ENCODE measurements around the gene LRRN4. TPM values are rescaled to one million over a fixed set of nuclear protein-coding genes. Genes with fewer than 3 reads are reported as not detected.
"Not testable (repeated sequence)": the region's sequence is repeated elsewhere in the genome, so short reads cannot be mapped to it uniquely, and the experiment has no call there.

LRRN4 gene
- total RNA-seq, 1 donor from 2014 or later, result not detected

DNA sequence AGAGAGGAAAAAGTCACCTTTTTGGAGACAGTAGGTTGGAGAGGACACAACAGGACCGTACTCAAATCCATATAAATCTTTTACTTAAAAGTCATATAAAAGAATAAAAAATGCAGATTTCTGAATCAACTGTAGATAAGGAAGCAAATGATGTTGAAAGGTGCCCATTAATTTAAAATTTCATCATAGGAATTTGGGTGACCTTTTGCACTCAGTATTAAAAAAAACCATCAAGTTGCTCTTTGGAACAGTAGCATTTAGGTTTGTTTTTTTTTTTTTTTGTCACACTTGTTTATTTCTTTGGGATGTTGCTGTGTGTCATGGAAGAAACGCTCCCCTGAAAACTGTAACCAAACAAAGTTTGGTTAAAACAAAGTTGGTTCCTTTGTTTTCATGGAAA is 20.9 kb upstream of the LRRN4 start:
- Mint-ChIP-seq H3K36me3 (ENCODE audit: low read depth) (no peaks in the 10 kb centered on the region), H3K4me3 (no peak overlapping the region), H3K27me3 (peaks cover 4% of the 10 kb centered on the region), H3K4me1 (no peaks in the 10 kb centered on the region), H3K27ac (no peak overlapping the region), H3K9me3 (no peaks in the 10 kb centered on the region)
- intact Hi-C loops (cut with micrococcal nuclease), result no loop called here
- DNase-seq, result no peak

DNA sequence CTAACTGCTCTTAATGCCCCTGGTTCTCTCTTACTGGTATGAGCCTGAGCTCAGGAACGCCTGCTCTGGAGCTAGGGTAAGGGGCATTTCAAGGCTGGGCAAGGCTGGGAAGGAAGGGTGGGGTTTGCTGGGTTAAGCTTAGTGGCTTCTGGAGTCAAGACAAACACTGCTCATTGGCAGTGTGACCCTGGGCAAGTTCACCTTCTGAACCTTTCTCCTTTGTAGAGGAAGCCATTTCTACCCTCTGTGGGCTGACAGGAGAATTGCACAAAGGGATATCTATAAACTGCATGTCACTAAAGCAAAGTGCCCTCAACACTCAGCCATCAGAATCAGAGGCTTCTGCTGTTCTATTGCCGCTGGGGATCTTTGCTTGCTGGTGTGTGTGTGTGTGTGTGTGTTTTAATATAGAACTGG is 20.3 kb upstream of the LRRN4 start:
- Mint-ChIP-seq H3K27ac (no peak overlapping the region), H3K36me3 (ENCODE audit: low read depth) (no peaks in the 10 kb centered on the region), H3K9me3 (no peaks in the 10 kb centered on the region), H3K4me3 (no peak overlapping the region), H3K4me1 (no peaks in the 10 kb centered on the region), H3K27me3 (peaks cover 4% of the 10 kb centered on the region)
- DNase-seq, result peak; percentile 65
- intact Hi-C loops (cut with micrococcal nuclease), result no loop called here

DNA sequence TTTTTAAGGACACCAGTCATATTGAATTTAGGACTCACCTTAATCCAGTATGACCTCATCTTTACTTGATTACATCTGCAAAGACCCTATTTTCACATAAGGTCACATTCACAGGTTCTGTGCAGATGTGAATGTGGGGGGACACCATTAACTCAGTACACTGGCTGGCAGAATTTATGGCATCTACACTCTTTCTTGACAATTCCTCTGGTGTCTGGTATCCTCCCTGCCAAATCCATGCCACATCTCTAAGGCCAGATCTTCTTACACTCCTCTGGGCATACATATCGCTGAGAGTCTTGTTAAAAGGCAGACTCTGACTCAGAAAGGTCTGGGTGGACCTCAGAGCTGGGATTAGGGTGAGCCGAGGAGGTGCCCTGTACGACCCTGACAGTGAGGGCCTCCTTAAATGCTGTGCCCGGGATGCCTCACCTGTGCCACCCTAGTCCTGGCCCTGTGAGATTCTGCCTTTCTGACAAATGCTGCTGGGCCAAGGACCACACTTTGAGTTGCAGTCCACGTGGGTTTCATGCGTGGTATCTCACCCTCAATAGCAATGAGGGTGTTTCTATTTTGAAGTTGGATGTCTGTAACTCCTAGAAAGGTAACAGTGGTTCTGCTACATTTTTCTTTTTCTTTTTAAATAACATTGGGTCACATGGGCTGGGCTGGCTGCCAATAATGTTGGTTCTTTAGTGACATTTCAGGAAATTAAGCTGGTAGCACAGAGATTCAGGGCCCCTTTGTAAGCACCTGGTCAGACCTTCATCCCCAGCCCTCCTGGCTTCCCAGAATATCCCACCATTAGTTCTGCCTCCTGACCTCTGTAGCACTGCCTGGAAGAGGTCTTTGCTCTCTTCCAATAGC is 17.2 kb upstream of the LRRN4 start:
- intact Hi-C loops (cut with micrococcal nuclease), result no loop called here
- no peak overlapping the region for H3K27ac Mint-ChIP-seq
- no peaks in the 10 kb centered on the region for H3K4me1 Mint-ChIP-seq
- no peaks in the 10 kb centered on the region for H3K36me3 Mint-ChIP-seq (ENCODE audit: low read depth)
- peaks cover 6% of the 10 kb centered on the region for H3K27me3 Mint-ChIP-seq
- no peaks in the 10 kb centered on the region for H3K9me3 Mint-ChIP-seq
- DNase-seq, result no peak
- H3K4me3 Mint-ChIP-seq, result no peak overlapping the region

DNA sequence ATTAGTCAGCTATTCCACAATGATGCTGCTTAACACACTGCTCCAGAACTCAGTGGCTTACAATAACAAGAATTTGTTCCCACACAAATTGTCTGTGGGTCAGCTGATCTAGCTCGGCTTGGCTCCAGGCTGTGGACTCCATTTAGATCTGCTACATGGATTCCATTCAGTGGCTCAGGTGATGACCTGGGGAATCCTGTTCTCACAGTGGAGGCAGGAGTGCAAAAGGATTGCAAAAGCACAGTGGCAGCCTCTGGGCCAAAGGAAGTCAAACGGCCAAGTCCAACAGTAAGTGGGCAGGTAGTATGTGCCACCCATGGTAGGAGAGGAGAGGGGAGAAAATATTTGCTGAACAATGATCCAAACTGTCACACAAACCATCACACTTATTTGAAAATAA is 15.8 kb upstream of the LRRN4 start:
- H3K27ac Mint-ChIP-seq, result no peak overlapping the region
- no peak overlapping the region for H3K4me3 Mint-ChIP-seq
- intact Hi-C loops (cut with micrococcal nuclease), result no loop called here
- H3K9me3 Mint-ChIP-seq, result no peaks in the 10 kb centered on the region
- no peaks in the 10 kb centered on the region for H3K36me3 Mint-ChIP-seq (ENCODE audit: low read depth)
- H3K27me3 Mint-ChIP-seq, result peaks cover 6% of the 10 kb centered on the region
- no peak for DNase-seq
- H3K4me1 Mint-ChIP-seq, result no peaks in the 10 kb centered on the region

DNA sequence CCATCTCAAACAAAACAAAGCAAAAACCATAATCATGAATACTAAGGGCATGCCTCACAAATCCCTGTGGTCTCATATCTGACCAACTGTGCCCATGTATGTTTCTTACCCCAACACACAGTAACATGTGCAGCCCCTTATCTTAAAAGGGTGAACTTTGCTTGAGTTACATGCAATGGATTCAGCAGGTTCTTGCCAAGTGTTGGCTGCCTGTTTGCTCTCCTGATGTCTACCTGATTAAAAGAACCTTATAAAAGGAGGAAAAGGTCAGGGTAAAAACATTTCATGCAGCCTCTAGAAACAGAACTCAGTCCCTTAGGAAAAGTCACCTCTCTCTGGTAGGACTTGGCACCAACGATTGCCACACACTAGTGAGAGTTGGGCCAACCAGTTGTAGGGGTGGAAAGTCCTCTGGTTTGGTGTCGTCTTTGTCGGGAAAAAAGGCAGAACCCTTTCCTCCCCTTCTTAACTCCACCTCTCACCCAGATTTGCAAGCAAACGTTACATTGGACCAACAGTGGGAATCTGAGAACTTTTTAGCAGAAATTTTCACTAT is 14.0 kb upstream of the LRRN4 start:
- Mint-ChIP-seq H3K27me3 (peaks cover 3% of the 10 kb centered on the region), H3K4me1 (no peaks in the 10 kb centered on the region), H3K4me3 (no peak overlapping the region), H3K27ac (no peak overlapping the region), H3K36me3 (ENCODE audit: low read depth) (no peaks in the 10 kb centered on the region), H3K9me3 (no peaks in the 10 kb centered on the region)
- intact Hi-C loops (cut with micrococcal nuclease), result no loop called here
- DNase-seq, result no peak

DNA sequence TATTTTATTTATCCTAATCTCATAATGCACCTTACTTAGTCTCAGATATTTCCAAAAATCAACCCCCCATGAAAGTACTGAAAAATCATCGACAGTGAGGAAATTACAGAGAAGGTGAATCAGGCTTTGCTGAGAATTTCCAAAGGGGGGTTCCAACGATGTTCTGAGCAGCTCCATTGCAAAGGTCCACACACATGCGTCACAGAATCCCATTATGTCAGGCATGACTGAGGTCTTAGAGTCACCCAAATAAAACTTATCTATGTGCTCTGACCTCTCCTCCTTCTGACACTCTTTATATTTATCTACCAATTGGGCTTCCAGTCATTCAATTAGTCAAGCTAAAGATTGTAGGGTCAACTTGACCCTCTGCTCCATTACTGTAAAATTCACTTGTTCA is 12.7 kb upstream of the LRRN4 start:
- Mint-ChIP-seq H3K36me3 (ENCODE audit: low read depth) (no peaks in the 10 kb centered on the region), H3K4me3 (no peak overlapping the region), H3K27me3 (peaks cover 3% of the 10 kb centered on the region), H3K27ac (no peak overlapping the region), H3K9me3 (no peaks in the 10 kb centered on the region), H3K4me1 (peaks cover 1% of the 10 kb centered on the region)
- no peak for DNase-seq
- intact Hi-C loops (cut with micrococcal nuclease), result no loop called here

DNA sequence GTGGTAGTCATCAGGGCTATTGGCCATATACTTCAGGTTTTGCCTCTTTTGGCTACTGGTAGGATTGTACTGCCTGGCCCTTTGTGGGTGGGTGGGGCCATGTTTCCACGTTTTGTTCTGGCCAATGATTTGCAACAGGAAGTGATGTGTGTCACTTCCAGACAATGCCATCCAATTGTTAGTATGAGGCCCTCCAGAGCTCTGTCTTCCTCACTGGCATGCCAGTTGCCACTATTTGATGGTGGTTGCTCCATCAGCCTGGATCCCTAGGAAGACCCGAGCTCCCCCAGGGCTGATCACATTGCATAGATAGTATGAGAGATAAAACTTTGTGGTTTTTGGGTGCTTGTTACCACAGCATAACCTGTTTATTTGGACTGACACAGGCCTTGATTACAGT is 7.7 kb upstream of the LRRN4 start:
- Mint-ChIP-seq H3K4me3 (no peak overlapping the region), H3K27me3 (peaks cover 20% of the 10 kb centered on the region), H3K36me3 (ENCODE audit: low read depth) (no peaks in the 10 kb centered on the region), H3K9me3 (no peaks in the 10 kb centered on the region), H3K4me1 (peaks cover 2% of the 10 kb centered on the region), H3K27ac (no peak overlapping the region)
- intact Hi-C loops (cut with micrococcal nuclease), result no loop called here
- DNase-seq, result no peak

DNA sequence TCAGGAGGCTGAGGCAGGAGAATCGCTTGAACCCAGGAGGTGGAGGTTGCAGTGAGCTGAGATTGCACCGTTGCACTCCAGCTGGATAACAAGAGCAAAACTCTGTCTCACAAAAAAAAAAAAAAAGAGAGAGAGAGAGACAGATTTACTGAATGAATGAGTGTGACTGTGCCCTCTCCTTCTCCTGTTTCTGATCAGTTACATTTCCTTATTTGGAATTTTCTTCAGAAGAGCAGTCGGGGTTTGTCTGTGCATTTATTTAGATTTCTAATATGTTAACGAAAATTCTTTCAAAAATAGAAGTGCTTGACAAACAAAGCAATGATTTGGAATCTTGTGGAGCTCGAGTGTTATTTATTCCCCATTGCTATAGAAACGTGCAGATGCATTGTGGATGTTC is 6.4 kb upstream of the LRRN4 start:
- intact Hi-C loops (cut with micrococcal nuclease), result no loop called here
- H3K4me1 Mint-ChIP-seq, result peaks cover 2% of the 10 kb centered on the region
- no peak for DNase-seq
- peaks cover 20% of the 10 kb centered on the region for H3K27me3 Mint-ChIP-seq
- H3K9me3 Mint-ChIP-seq, result no peaks in the 10 kb centered on the region
- no peaks in the 10 kb centered on the region for H3K36me3 Mint-ChIP-seq (ENCODE audit: low read depth)
- no peak overlapping the region for H3K27ac Mint-ChIP-seq
- H3K4me3 Mint-ChIP-seq, result no peak overlapping the region

DNA sequence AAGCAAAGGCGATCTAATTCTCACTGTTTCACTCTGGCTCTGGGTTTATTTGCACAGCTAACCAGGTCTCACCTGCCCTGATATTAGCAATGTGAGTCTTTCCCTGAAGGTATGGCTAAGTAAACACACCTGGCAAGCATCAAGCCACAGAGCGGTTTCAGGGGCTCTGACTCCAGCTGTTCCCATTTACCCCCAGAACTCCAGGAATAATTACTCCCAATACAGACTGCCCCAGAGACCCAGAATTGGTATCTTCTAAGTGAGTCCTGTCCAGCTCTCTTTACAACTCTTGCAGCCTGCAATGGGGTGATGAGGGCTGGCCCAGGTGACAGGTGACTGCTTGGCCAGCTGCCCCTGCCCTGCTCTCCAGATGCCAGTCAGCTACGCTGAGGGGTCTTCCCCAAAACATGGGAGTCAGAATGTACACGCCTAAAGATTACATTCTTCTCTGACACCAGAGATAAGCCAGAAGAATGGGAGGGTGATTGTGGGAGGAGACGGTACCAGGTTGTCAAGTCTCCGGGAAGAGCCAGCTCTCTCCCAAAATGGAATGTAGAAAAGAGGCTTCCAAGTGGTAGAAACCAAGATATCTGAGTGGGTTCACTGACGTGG is 4.9 kb upstream of the LRRN4 start:
- Mint-ChIP-seq H3K27me3 (peaks cover 26% of the 10 kb centered on the region), H3K9me3 (no peaks in the 10 kb centered on the region)

DNA sequence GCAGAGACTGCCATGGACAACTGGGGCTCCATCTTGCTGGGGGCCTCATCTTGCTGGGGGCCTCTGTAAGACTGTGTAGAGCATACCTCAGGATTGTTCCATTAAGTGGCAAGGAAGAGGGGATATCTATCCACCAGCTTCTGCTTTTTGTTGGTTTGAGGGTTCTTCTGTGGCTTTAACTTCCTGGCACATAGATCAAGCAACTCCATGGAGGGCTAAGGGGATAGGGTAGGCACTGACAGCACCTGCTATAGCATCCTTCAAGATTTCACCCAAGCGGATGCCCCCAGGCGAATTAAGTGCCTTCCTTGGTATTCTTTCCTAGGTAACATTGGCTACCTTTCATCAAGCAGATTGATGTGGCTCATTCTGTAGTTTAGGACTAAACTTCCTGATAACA is 3.8 kb upstream of the LRRN4 start:
- Mint-ChIP-seq H3K9me3 (no peaks in the 10 kb centered on the region), H3K27me3 (peaks cover 36% of the 10 kb centered on the region), H3K36me3 (ENCODE audit: low read depth) (no peaks in the 10 kb centered on the region), H3K4me3 (no peak overlapping the region), H3K27ac (no peak overlapping the region), H3K4me1 (peaks cover 2% of the 10 kb centered on the region)
- intact Hi-C loops (cut with micrococcal nuclease), result no loop called here
- no peak for DNase-seq

More for the DNA sequence above, 4.9 kb upstream of the LRRN4 start:
- no peak overlapping the region for H3K27ac Mint-ChIP-seq
- intact Hi-C loops (cut with micrococcal nuclease), result no loop called here
- H3K4me1 Mint-ChIP-seq, result peaks cover 2% of the 10 kb centered on the region
- H3K36me3 Mint-ChIP-seq (ENCODE audit: low read depth), result no peaks in the 10 kb centered on the region
- H3K4me3 Mint-ChIP-seq, result no peak overlapping the region
- no peak for DNase-seq

DNA sequence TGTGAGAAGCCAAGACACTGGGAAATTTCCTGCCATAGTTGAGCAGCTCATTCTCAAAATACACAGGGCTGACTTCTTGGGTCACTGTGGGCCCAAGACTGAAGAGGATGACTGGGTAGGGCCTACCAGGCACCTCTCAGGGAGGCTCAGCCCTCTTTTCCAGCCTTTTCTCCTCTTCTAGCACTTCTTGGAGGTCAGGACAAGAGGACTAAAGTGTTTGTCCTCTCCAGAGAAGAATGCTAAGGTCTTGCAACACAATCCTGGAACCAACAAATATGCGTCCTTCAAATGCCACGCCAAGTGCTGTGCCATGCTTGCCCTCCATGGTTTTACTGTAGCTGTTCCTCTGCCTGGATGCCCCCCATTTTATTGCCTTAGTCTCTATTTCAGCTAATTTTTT is 3.3 kb upstream of the LRRN4 start:
- no peak for DNase-seq
- Mint-ChIP-seq H3K4me1 (peaks cover 2% of the 10 kb centered on the region), H3K4me3 (no peak overlapping the region), H3K27ac (no peak overlapping the region), H3K27me3 (peaks cover 37% of the 10 kb centered on the region), H3K9me3 (no peaks in the 10 kb centered on the region), H3K36me3 (ENCODE audit: low read depth) (no peaks in the 10 kb centered on the region)
- intact Hi-C loops (cut with micrococcal nuclease), result no loop called here

DNA sequence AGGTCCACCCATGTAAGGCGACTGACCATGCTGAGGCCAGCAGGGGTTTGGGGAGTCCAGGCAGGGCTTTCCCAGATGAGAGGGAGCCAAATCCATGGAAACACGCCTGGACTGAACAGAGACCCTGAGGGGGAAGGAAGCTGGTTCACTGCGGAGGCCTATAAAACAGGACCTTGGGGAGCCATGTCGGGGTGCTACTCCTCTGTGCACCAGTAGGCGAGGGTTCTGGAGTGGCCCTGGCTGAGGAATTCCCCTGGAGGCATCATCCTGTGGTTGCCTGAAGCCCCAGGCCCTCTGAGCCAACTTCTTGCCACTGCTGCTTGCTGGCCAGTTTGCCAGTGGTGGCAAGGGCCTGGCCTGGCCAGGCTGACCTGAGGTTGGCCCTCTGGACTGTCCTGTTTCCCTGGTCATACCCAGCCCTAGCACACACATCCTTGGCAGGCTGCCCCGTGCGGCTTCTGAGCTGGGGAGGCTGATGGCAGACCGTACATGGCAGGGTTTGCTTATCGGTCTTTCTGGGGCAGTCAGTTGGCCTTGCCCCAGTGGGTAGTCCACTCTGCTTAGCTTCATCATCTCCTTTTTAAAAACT is 2.2 kb upstream of the LRRN4 start:
- Mint-ChIP-seq H3K4me3 (no peak overlapping the region), H3K4me1 (no peaks in the 10 kb centered on the region), H3K27me3 (peaks cover 47% of the 10 kb centered on the region), H3K9me3 (no peaks in the 10 kb centered on the region), H3K27ac (no peak overlapping the region), H3K36me3 (ENCODE audit: low read depth) (no peaks in the 10 kb centered on the region)
- DNase-seq, result no peak
- intact Hi-C loops (cut with micrococcal nuclease), result no loop called here

DNA sequence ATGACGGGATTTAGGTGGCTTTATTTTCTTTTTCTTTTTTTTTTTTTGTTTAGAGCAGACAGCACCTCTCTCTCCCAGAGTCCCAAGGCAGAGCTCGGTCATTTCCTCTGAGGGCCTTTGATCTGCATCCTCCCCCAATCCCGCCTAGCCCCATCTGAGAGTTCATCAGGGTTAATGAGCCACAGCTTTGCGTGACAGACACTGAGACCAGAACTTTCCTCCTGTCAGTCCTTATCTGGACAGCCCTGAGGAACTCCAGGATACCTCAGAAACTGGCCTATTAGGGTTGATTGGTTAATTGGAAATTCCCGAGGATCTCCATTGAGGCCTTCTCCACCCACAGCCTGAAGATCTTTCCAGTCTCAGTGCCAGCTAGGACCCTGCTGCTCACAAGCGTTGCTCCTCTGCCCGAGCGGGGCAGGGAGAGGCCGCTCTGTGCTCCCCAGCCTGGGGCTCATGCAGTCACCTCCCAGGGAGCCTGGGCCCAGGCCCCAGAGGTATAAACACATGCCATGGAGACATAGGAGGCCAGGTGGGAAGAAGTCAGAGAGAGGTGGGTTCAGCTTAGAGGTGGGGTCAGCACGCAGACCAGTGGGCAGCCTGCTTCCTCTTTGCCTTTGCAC is 1.4 kb upstream of the LRRN4 start:
- Mint-ChIP-seq H3K9me3 (no peaks in the 10 kb centered on the region), H3K36me3 (ENCODE audit: low read depth) (no peaks in the 10 kb centered on the region), H3K27me3 (peaks cover 55% of the 10 kb centered on the region), H3K27ac (no peak overlapping the region), H3K4me1 (no peaks in the 10 kb centered on the region), H3K4me3 (no peak overlapping the region)
- intact Hi-C loops (cut with micrococcal nuclease), result no loop called here
- DNase-seq, result no peak

DNA sequence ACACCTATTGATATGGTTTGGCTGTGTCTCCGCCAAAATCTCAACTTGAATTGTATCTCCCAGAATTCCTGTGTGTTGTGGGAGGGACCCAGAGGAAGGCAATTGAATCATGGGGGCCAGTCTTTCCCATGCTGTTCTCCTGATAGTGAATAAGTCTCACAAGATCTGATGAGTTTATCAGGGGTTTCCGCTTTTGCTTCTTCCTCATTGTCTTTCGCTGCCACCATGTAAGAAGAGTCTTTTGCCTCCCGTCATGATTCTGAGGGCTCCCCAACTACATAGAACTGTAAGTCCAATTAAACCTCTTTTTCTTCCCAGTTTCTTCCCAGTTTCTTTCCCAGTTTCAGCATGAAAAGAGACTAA is 810 bp upstream of the LRRN4 start:
- H3K4me1 Mint-ChIP-seq; H3K9me3 Mint-ChIP-seq; H3K36me3 Mint-ChIP-seq (ENCODE audit: low read depth); H3K4me3 Mint-ChIP-seq; DNase-seq; intact Hi-C loops (cut with micrococcal nuclease); H3K27ac Mint-ChIP-seq: not testable (repeated sequence)
- peaks cover 56% of the 10 kb centered on the region for H3K27me3 Mint-ChIP-seq
